H1 (cell line): ENCODE results near the gene TXNDC8. TPM values are rescaled to one million over a fixed set of nuclear protein-coding genes. Genes with fewer than 3 reads are reported as not detected.

ENCODE experiments used
- CTCF ChIA-PET: fragments of 300-600 bp; sonication (Branson Sonifier 250); formaldehyde crosslinking; loops from one replicate; lab custom pipeline; 2021; ENCODE audit not compliant: partially characterized antibody; lab: Charles Lee
- POLR2A ChIA-PET: fragments of 300-600 bp; sonication (Branson Sonifier 250); formaldehyde crosslinking; loops from one replicate; lab custom pipeline; 2021; ENCODE audit warnings: inconsistent platforms; ENCODE audit not compliant: partially characterized antibody; lab: Charles Lee
- DNase-seq, 2 experiments: peaks; one replicate each; pipeline versions ENCODE4 v3.0.0 to v3.0.0-alpha.2; 2010 to 2022; ENCODE audit warnings: low spot score in 2 of 2, low read depth in 1 of 2, mixed read lengths in 1 of 2
- FAIRE-seq: peaks from 2 replicates; lab custom pipeline; 2011; peaks lifted over from hg19 to GRCh38; lab: Jason Lieb, UNC
- H2AFZ ChIP-seq: 2 replicates; pipeline ENCODE4 v1.8.1; 2012; ENCODE audit warnings: low read length, inconsistent platforms
- H2AK5ac ChIP-seq: 2 replicates; pipeline ENCODE4 v1.6.1; 2013; ENCODE audit warnings: low read depth, low read length
- H2BK120ac ChIP-seq: replicated peaks from 2 replicates; pipeline ENCODE3; 2013; ENCODE audit warnings: low read depth, low read length, inconsistent platforms
- H2BK12ac ChIP-seq: 2 replicates; pipeline ENCODE4 v1.6.1; 2013; ENCODE audit warnings: low read depth, low read length
- H2BK15ac ChIP-seq: 2 replicates; pipeline ENCODE4 v1.6.1; 2013; ENCODE audit warnings: low read length
- H2BK20ac ChIP-seq: 2 replicates; pipeline ENCODE4 v1.6.1; 2013; ENCODE audit warnings: low read length
- H2BK5ac ChIP-seq: 2 replicates; pipeline ENCODE4 v1.6.1; 2013; ENCODE audit warnings: low read depth, low read length
- H3K14ac ChIP-seq: 2 replicates; pipeline ENCODE4 v1.6.1; 2013; ENCODE audit warnings: inconsistent platforms; ENCODE audit not compliant: insufficient read length
- H3K18ac ChIP-seq: 2 replicates; pipeline ENCODE4 v1.6.1; 2013; ENCODE audit warnings: low read length; ENCODE audit errors: extremely low read depth
- H3K23ac ChIP-seq: 2 replicates; pipeline ENCODE4 v1.6.1; 2013; ENCODE audit warnings: inconsistent platforms; ENCODE audit not compliant: insufficient read length
- H3K23me2 ChIP-seq: 2 replicates; pipeline ENCODE4 v1.6.1; 2013; ENCODE audit warnings: low read depth, low read length
- H3K27ac ChIP-seq: 2 replicates; pipeline ENCODE4 v1.6.1; 2011; ENCODE audit warnings: low read depth, low read length, inconsistent platforms
- H3K27me3 ChIP-seq, 4 experiments: replicated peaks in 1 of 4; 1 replicate in 1 of 4; 2 replicates in 3 of 4; pipeline versions ENCODE4 v1.6.1 to v1.8.1; 2011 to 2013; ENCODE audit warnings: low read length in 3 of 4, mild to moderate bottlenecking in 3 of 4, inconsistent platforms in 2 of 4, mixed read lengths in 2 of 4, moderate library complexity in 1 of 4; ENCODE audit not compliant: control insufficient read depth in 3 of 4, insufficient read depth in 3 of 4; ENCODE audit errors: extremely low read depth in 1 of 4
- H3K36me3 ChIP-seq, 4 experiments: 2 replicates each; pipeline versions ENCODE4 v1.6.1 to v1.8.1; 2011 to 2013; ENCODE audit warnings: mild to moderate bottlenecking in 4 of 4, low read length in 3 of 4, moderate library complexity in 2 of 4, control low read depth in 1 of 4, inconsistent platforms in 1 of 4; ENCODE audit not compliant: insufficient read depth in 4 of 4, control insufficient read depth in 2 of 4
- H3K4ac ChIP-seq: replicated peaks from 2 replicates; pipeline ENCODE3; 2013; ENCODE audit warnings: low read length, low read depth, mixed read lengths, inconsistent platforms; ENCODE audit not compliant: insufficient read length
- H3K4me1 ChIP-seq, 4 experiments: replicated peaks in 1 of 4; 1 replicate in 1 of 4; 2 replicates in 3 of 4; pipeline versions ENCODE4 v1.6.1 to v1.8.1; 2011 to 2013; ENCODE audit warnings: low read length in 3 of 4, inconsistent platforms in 2 of 4, mixed read lengths in 1 of 4; ENCODE audit not compliant: insufficient read depth in 4 of 4, control insufficient read depth in 3 of 4
- H3K4me2 ChIP-seq, 2 experiments: 2 replicates each; pipeline versions ENCODE4 v1.6.1 to v1.8.1; 2011 to 2013; ENCODE audit warnings: low read depth in 2 of 2, low read length in 2 of 2, control low read depth in 1 of 2, inconsistent platforms in 1 of 2, mild to moderate bottlenecking in 1 of 2; ENCODE audit not compliant: insufficient read depth in 1 of 2
- H3K4me3 ChIP-seq, 4 experiments: fragments of 200-600, 300-600 bp in 1 of 4; sonication (generic), shearing (Covaris generic), sonication (Bioruptor Twin) in 1 of 4; 2 replicates each; pipeline versions ENCODE4 v1.5.1 to v1.8.1; 2011 to 2016; ENCODE audit warnings: low read length in 4 of 4, low read depth in 3 of 4, control low read depth in 2 of 4, inconsistent platforms in 2 of 4, mild to moderate bottlenecking in 2 of 4, mixed read lengths in 1 of 4, moderate library complexity in 1 of 4; ENCODE audit not compliant: insufficient read depth in 2 of 4; ENCODE audit errors: extremely low read depth in 1 of 4
- H3K56ac ChIP-seq: replicated peaks from 2 replicates; pipeline ENCODE3; 2013; ENCODE audit warnings: low read depth, mild to moderate bottlenecking, mixed read lengths, low read length, inconsistent platforms; ENCODE audit not compliant: insufficient read length
- H3K79me1 ChIP-seq: 2 replicates; pipeline ENCODE4 v1.6.1; 2013; ENCODE audit warnings: low read depth, low read length, control low read depth
- H3K79me2 ChIP-seq, 2 experiments: 2 replicates each; pipeline versions ENCODE4 v1.6.1 to v1.8.1; 2012 to 2013; ENCODE audit warnings: low read length in 2 of 2, mild to moderate bottlenecking in 2 of 2, inconsistent platforms in 1 of 2; ENCODE audit not compliant: insufficient read depth in 2 of 2, control insufficient read depth in 1 of 2
- H3K9ac ChIP-seq, 4 experiments: replicated peaks in 1 of 4; 1 replicate in 1 of 4; 2 replicates in 3 of 4; pipeline versions ENCODE4 v1.6.1 to v1.8.1; 2011 to 2013; ENCODE audit warnings: low read depth in 3 of 4, low read length in 3 of 4, control low read depth in 2 of 4, mild to moderate bottlenecking in 2 of 4, moderate library complexity in 2 of 4, inconsistent platforms in 1 of 4; ENCODE audit errors: extremely low read depth in 1 of 4
- H3K9me3 ChIP-seq, 2 experiments: 2 replicates each; pipeline versions ENCODE4 v1.6.1 to v1.8.1; 2012 to 2013; ENCODE audit warnings: mild to moderate bottlenecking in 2 of 2, moderate library complexity in 2 of 2, control low read depth in 1 of 2, inconsistent platforms in 1 of 2, low read depth in 1 of 2, low read length in 1 of 2, mixed read lengths in 1 of 2; ENCODE audit not compliant: insufficient read depth in 2 of 2
- H4K20me1 ChIP-seq, 2 experiments: replicated peaks in 1 of 2; 2 replicates each; pipeline versions ENCODE3 to v1.8.1; 2011 to 2013; ENCODE audit warnings: inconsistent platforms in 2 of 2, low read length in 2 of 2, mild to moderate bottlenecking in 1 of 2; ENCODE audit not compliant: insufficient read depth in 2 of 2, control insufficient read depth in 1 of 2
- H4K5ac ChIP-seq: 2 replicates; pipeline ENCODE4 v1.6.1; 2013; ENCODE audit warnings: low read length, low read depth, mixed read lengths, inconsistent platforms; ENCODE audit not compliant: insufficient read length
- H4K8ac ChIP-seq: 2 replicates; pipeline ENCODE4 v1.8.0; 2013; ENCODE audit warnings: mild to moderate bottlenecking, moderate library complexity, low read length, inconsistent platforms; ENCODE audit not compliant: insufficient read depth; ENCODE audit errors: extremely low read depth
- H4K91ac ChIP-seq: replicated peaks from 2 replicates; pipeline ENCODE3; 2013; ENCODE audit warnings: low read length, mixed read lengths, inconsistent platforms; ENCODE audit not compliant: insufficient read length
- ASH2L ChIP-seq: fragments of 200-600, 300-600 bp; sonication (generic); IDR thresholded peaks from one replicate; pipeline ENCODE4 v1.7.1; 2017; ENCODE audit warnings: low read length
- CBX8 ChIP-seq: fragments of 300-800, 300-1000 bp; sonication (generic); IDR thresholded peaks from 2 replicates; pipeline ENCODE4 v1.7.1; 2016; ENCODE audit warnings: low read depth, low read length, borderline replicate concordance
- CREB1 ChIP-seq: IDR thresholded peaks from 2 replicates; pipeline ENCODE4 v1.6.1; 2012; ENCODE audit warnings: inconsistent platforms
- CTBP2 ChIP-seq: IDR thresholded peaks from 2 replicates; pipeline ENCODE4 v1.7.0; 2011; ENCODE audit warnings: borderline replicate concordance, mild to moderate bottlenecking, moderate library complexity, mixed read lengths, low read length; ENCODE audit not compliant: insufficient read depth, insufficient read length
- FOSL1 ChIP-seq: IDR thresholded peaks from 2 replicates; pipeline ENCODE4 v1.6.1; 2011; ENCODE audit warnings: mild to moderate bottlenecking, low read depth, low read length, moderate library complexity; ENCODE audit not compliant: insufficient read depth
- HDAC2 ChIP-seq, 2 experiments: fragments of 300-600 bp in 1 of 2; sonication (generic) in 1 of 2; IDR thresholded peaks; 2 replicates each; pipeline ENCODE4 v1.6.1; 2011 to 2012; ENCODE audit warnings: low read depth in 2 of 2, low read length in 2 of 2, mild to moderate bottlenecking in 2 of 2, moderate library complexity in 2 of 2, borderline replicate concordance in 1 of 2, inconsistent platforms in 1 of 2
- JUN ChIP-seq: IDR thresholded peaks from 2 replicates; pipeline ENCODE4 v1.6.1; 2011; ENCODE audit warnings: low read depth, mild to moderate bottlenecking, improper control_type of control experiment, low read length
- JUND ChIP-seq: IDR thresholded peaks from 2 replicates; pipeline ENCODE4 v1.6.1; 2011; ENCODE audit warnings: mild to moderate bottlenecking, improper control_type of control experiment, low read length
- KDM1A ChIP-seq: fragments of 200-600, 300-600 bp; sonication (generic); IDR thresholded peaks from 2 replicates; pipeline ENCODE4 v1.7.1; 2016; ENCODE audit warnings: mild to moderate bottlenecking, low read length, borderline replicate concordance
- MAFK ChIP-seq: IDR thresholded peaks from 2 replicates; pipeline ENCODE4 v1.6.1; 2012; ENCODE audit warnings: low read depth, mild to moderate bottlenecking, improper control_type of control experiment, low read length
- POU5F1 ChIP-seq: IDR thresholded peaks from 2 replicates; pipeline ENCODE4 v1.6.1; 2011; ENCODE audit warnings: low read depth, mild to moderate bottlenecking, low read length, moderate library complexity
- YY1 ChIP-seq: IDR thresholded peaks from 2 replicates; pipeline ENCODE4 v1.6.1; 2011; ENCODE audit warnings: low read depth, mild to moderate bottlenecking, low read length
- ZNF274 ChIP-seq: IDR thresholded peaks from 2 replicates; pipeline ENCODE4 v1.7.0; 2012; ENCODE audit warnings: low read length, borderline replicate concordance; ENCODE audit errors: extremely low read depth
- WGBS, 2 experiments: shearing (Covaris generic) in 1 of 2; methylation state at CpG; one replicate each; pipeline versions ENCODE4 v1.1.6 to v1.1.7; 2013 to 2015; ENCODE audit warnings: low lambda C conversion rate in 2 of 2, mixed read lengths in 2 of 2, inconsistent platforms in 1 of 2, low coverage in 1 of 2, missing lambda C conversion rate in 1 of 2; ENCODE audit not compliant: insufficient replicate concordance in 2 of 2, insufficient coverage in 1 of 2, insufficient read length in 1 of 2; ENCODE audit errors: extremely low coverage in 1 of 2, missing lambda C conversion rate in 1 of 2; 5-methylcytosine and 5-hydroxymethylcytosine counted together
- polyA plus RNA-seq, 7 experiments: library from polyadenylated mRNA; depleted of rRNA in 3 of 7; stranded (reverse) in 5 of 7; unstranded in 2 of 7; fragments of >200 nt in 5 of 7; fragments of 200-250 nt in 2 of 7; gene quantifications; 1 replicate in 5 of 7; 2 replicates in 1 of 7; 4 replicates in 1 of 7; pipeline versions ENCODE4 v1.2.1 to v1.2.3, GENCODE V29; 2011 to 2013; ENCODE audit warnings: missing spikeins in 2 of 7, mixed read lengths in 2 of 7
- total RNA-seq: library from RNA; stranded (reverse); fragmentation: NEBNext Ultra II Directional; extraction: Animal tissue kit (Norgen Biotek cat#: 25700); gene quantifications from 2 replicates; pipeline ENCODE4 v1.2.1, GENCODE V29; 2021
- TF ChIP-seq, protein P1 (sequence below): IDR thresholded peaks from 2 replicates; pipeline ENCODE4 v1.6.1; 2012; ENCODE audit warnings: inconsistent platforms

TXNDC8 gene
- total and polyA plus RNA-seq, 2 of the 8 experiments (the other 6 are each of a cell fraction or from before 2014, with no cell fraction given) = not detected

DNA sequence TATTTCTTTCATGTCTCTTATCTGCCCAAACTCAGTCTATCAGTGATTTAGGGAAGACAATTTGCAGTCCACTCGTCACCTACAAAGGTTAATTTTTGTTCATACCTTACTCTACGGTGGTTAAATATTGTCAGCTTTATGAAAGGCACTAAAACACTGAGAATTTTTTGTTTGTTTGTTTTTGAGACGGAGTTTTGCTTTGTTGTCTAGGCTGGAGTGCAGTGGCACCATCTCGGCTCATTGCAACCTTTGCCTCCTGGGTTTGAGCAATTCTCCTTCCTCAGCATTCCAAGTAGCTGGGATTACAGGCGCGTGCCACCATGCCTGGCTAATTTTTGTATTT is 55.0 kb downstream of the TXNDC8 start:
- Histone ChIP-seq H3K79me2 (no peaks in the 10 kb centered on the region), H3K4me1 (no peaks in the 10 kb centered on the region), H3K4me2 (no peak overlapping the region), H3K4me3 (no peak overlapping the region), H2BK15ac (no peak overlapping the region), H2AFZ (no peak overlapping the region), H3K79me1 (no peaks in the 10 kb centered on the region), H4K20me1 (no peaks in the 10 kb centered on the region), H4K5ac (no peak overlapping the region), H2BK20ac (no peak overlapping the region), H3K27ac (no peak overlapping the region), H4K91ac (no peak overlapping the region), H2BK5ac (no peak overlapping the region), H4K8ac (no peak overlapping the region), H3K4ac (no peak overlapping the region), H3K36me3 (no peaks in the 10 kb centered on the region), H3K23me2 (no peaks in the 10 kb centered on the region), H2AK5ac (no peak overlapping the region), H3K14ac (no peak overlapping the region), H3K9me3 (no peaks in the 10 kb centered on the region), H3K18ac (no peak overlapping the region), H3K27me3 (no peaks in the 10 kb centered on the region), H3K9ac (no peak overlapping the region), H2BK120ac (no peak overlapping the region), H2BK12ac (no peak overlapping the region), H3K23ac (no peak overlapping the region), H3K56ac (no peak overlapping the region)
- ChIA-PET CTCF (interaction anchor here (0.6 to 1.0 kb wide), 3 partner anchors 21 to 85 kb away, joined by 3 read pairs; no protein-coding TSS in a partner anchor), POLR2A (interaction anchor here (4.4 kb wide), 1 partner anchor 26 kb away, joined by 20 read pairs; the partner anchor contains the start of gene TXN)
- no peak for DNase-seq
- no peak for FAIRE-seq
- WGBS, 2 experiments = 93% methylated on average over 6 of the region's 6 CpGs; no CpG with 5 or more reads in 1 of the 2 experiments
- TF ChIP-seq POU5F1 (no peak), JUND (no peak), ZNF274 (no peak), FOSL1 (no peak), JUN (no peak), CBX8 (no peak), CTBP2 (no peak), KDM1A (no peak), ASH2L (no peak), CREB1 (no peak), MAFK (no peak), HDAC2 (IDR thresholded peaks at IDR 0.05; ENCODE audit: borderline replicate concordance in 1 of 2, low read depth in 2 of 2, low read length in 2 of 2) (no peak), YY1 (no peak)
- TF ChIP-seq, protein P1, sequence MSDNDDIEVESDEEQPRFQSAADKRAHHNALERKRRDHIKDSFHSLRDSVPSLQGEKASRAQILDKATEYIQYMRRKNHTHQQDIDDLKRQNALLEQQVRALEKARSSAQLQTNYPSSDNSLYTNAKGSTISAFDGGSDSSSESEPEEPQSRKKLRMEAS = no peak
